ENCODE data around the gene SORCS2. TPM values are rescaled to one million over a fixed set of nuclear protein-coding genes. Genes with fewer than 3 reads are reported as not detected.

Gene SORCS2
- polyA plus RNA-seq, 1 donor (not counting 4 experiments of a cell fraction or from before 2014, with no cell fraction given): 0.09 TPM

DNA sequence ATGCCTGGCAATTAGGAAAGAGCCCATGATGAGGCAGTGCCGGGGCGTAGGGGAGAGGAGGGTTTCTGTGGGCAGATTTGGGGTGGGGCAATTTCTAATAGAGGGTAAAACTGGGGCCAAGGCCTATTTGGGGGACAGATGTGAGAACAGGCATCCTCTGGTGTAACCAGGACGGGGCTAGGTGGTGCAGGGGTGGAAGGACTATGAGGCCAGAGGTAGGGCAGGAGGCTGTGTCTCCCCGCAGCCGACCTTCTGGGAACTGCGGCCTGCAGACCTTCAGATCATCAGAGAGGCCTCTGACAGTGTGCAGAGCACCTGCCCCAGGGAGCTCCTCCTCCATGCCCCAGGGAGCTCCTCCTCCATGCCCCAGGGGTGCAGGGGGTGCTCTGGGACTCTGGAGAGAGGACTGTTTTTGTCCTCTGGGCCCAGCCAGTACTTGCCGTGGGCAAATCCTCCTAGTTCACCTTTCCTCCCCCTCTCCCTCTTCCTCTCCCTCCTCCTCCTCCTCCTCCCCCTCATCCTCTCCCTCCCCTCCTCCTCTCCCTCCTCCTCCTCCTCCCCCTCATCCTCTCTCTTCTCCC is 101.9 kb downstream of the SORCS2 start:
- Histone ChIP-seq H3K27ac (ENCODE audit: control insufficient read depth, insufficient read depth, low read length) (no peak overlapping the region), H3K4me1 (ENCODE audit: control insufficient read depth, extremely low read depth, insufficient read depth, low read length) (no peaks in the 10 kb centered on the region), H3K9me1 (ENCODE audit: control insufficient read depth, extremely low read depth, insufficient read depth, low read length) (no peaks in the 10 kb centered on the region), H4K20me1 (ENCODE audit: control insufficient read depth, extremely low read depth, insufficient read depth, low read length) (peaks cover 2% of the 10 kb centered on the region), H3K9ac (ENCODE audit: control insufficient read depth, extremely low read depth, insufficient read depth, low read length) (no peak overlapping the region), H2AFZ (ENCODE audit: control insufficient read depth, low read length) (no peak overlapping the region), H3K36me3 (ENCODE audit: control insufficient read depth in 2 of 2, extremely low read depth in 1 of 2, insufficient read depth in 2 of 2, low read length in 2 of 2) (no peaks in the 10 kb centered on the region), H3K27me3 (ENCODE audit: control insufficient read depth, extremely low read depth, insufficient read depth, low read length) (peaks cover 11% of the 10 kb centered on the region), H3K9me3 (ENCODE audit: control insufficient read depth, low read depth, low read length) (no peaks in the 10 kb centered on the region), H3K4me3 (ENCODE audit: control insufficient read depth in 2 of 3, extremely low read depth in 1 of 3, insufficient read depth in 2 of 3, low read depth in 1 of 3, low read length in 3 of 3) (no peak overlapping the region), H3K4me2 (ENCODE audit: control insufficient read depth, extremely low read depth, insufficient read depth, low read depth, low read length) (no peak overlapping the region), H3K79me2 (ENCODE audit: control insufficient read depth, insufficient read depth, low read length) (no peaks in the 10 kb centered on the region)
- FAIRE-seq (no peak), DNase-seq (ENCODE audit: low read depth, low spot score) (no peak)
- dilution Hi-C loops (cut with MboI; ENCODE audit: extremely low pct_ligation_motif_present, low sequenced_read_pairs): no loop called here
- no peak for TF ChIP-seq EZH2 (IDR thresholded peaks at IDR 0.05; ENCODE audit: low read length)
- TF ChIP-seq CTCF (optimal IDR thresholded peaks at IDR 0.05 in 1 of 3, IDR thresholded peaks at IDR 0.05 in 1 of 3, conservative IDR thresholded peaks at IDR 0.05 in 1 of 3; ENCODE audit: extremely low read depth in 1 of 3, insufficient read depth in 2 of 3, low read length in 3 of 3): no peak

DNA sequence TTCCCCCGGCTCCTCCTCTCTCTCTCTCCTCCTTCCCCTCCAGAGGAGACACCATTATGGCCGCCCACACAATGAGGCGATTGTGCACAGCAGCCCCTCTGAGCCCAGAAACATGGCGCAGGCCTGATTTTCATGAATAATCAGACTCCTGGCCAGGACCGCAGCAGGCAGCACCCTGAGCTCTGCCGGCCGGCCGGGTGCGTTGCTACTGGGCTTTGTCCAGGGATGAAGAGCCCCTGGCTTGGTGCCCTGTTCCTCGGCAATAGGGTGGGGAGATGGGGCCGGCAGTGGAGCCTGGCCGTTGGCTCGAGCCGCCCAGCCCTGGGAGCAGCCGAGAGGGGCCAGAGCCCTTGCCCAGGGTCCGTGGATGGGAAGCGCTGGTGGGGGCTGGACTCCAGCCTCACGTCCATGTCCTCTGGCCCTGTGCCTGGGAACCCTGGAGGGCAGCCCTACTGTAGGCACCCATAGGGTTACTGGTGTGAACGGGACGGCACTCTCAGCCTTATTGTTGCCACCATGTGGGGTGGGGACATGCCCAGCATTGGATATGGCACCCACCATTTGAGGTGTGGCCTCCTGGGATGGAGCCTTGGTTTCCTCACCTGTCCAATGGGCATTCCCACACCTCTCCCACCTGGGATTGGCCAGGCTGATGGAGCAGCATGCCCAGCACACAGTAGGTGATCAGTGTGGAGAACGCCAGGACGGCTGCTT is 103.0 kb downstream of the SORCS2 start:
- no peak for FAIRE-seq

More for the DNA sequence above, 103.0 kb downstream of the SORCS2 start:
- H3K27me3 ChIP-seq (ENCODE audit: control insufficient read depth, extremely low read depth, insufficient read depth, low read length): peaks cover 11% of the 10 kb centered on the region
- H3K36me3 ChIP-seq (ENCODE audit: control insufficient read depth in 2 of 2, extremely low read depth in 1 of 2, insufficient read depth in 2 of 2, low read length in 2 of 2): no peaks in the 10 kb centered on the region
- no peaks in the 10 kb centered on the region for H4K20me1 ChIP-seq (ENCODE audit: control insufficient read depth, extremely low read depth, insufficient read depth, low read length)
- no peaks in the 10 kb centered on the region for H3K4me1 ChIP-seq (ENCODE audit: control insufficient read depth, extremely low read depth, insufficient read depth, low read length)
- H3K9me3 ChIP-seq (ENCODE audit: control insufficient read depth, low read depth, low read length): no peaks in the 10 kb centered on the region
- no peak overlapping the region for H2AFZ ChIP-seq (ENCODE audit: control insufficient read depth, low read length)
- DNase-seq (ENCODE audit: low read depth, low spot score): no peak
- dilution Hi-C loops (cut with MboI; ENCODE audit: extremely low pct_ligation_motif_present, low sequenced_read_pairs): no loop called here
- H3K4me2 ChIP-seq (ENCODE audit: control insufficient read depth, extremely low read depth, insufficient read depth, low read depth, low read length): no peak overlapping the region
- no peak overlapping the region for H3K9ac ChIP-seq (ENCODE audit: control insufficient read depth, extremely low read depth, insufficient read depth, low read length)
- H3K27ac ChIP-seq (ENCODE audit: control insufficient read depth, insufficient read depth, low read length): no peak overlapping the region
- H3K9me1 ChIP-seq (ENCODE audit: control insufficient read depth, extremely low read depth, insufficient read depth, low read length): no peaks in the 10 kb centered on the region
- H3K79me2 ChIP-seq (ENCODE audit: control insufficient read depth, insufficient read depth, low read length): no peaks in the 10 kb centered on the region
- H3K4me3 ChIP-seq (ENCODE audit: control insufficient read depth in 2 of 3, extremely low read depth in 1 of 3, insufficient read depth in 2 of 3, low read depth in 1 of 3, low read length in 3 of 3): no peak overlapping the region
- TF ChIP-seq CTCF (optimal IDR thresholded peaks at IDR 0.05 in 1 of 3, IDR thresholded peaks at IDR 0.05 in 1 of 3, conservative IDR thresholded peaks at IDR 0.05 in 1 of 3; ENCODE audit: extremely low read depth in 1 of 3, insufficient read depth in 2 of 3, low read length in 3 of 3): no peak
- no peak for TF ChIP-seq EZH2 (IDR thresholded peaks at IDR 0.05; ENCODE audit: low read length)

All from keratinocyte (primary cell).